ENCODE data around the gene BCL7A. TPM values are rescaled to one million over a fixed set of nuclear protein-coding genes. Genes with fewer than 3 reads are reported as not detected.
A peak's percentile ranks its signal among the peaks of the same experiment; 100 is the strongest.
"Not testable (repeated sequence)": the region's sequence is repeated elsewhere in the genome, so short reads cannot be mapped to it uniquely, and the experiment has no call there.

BCL7A gene
- total RNA-seq, 2 experiments from 2014 or later, result 6.3 to 7.3 TPM

- no peak for ATAC-seq (ENCODE audit: low read depth)
- no peaks in the 10 kb centered on the region for H3K9me3 Mint-ChIP-seq
- H3K27me3 Mint-ChIP-seq, result no peaks in the 10 kb centered on the region
- POLR2A ChIA-PET, result interaction anchor here (0.6 to 7.1 kb wide), 5 partner anchors 8 to 160 kb away, joined by 3 to 67 read pairs (median 9); partner anchors contain the start of gene MLXIP
- no peak overlapping the region for H3K4me3 Mint-ChIP-seq
- H3K4me1 Mint-ChIP-seq, result peaks cover 41% of the 10 kb centered on the region
- H3K27ac Mint-ChIP-seq, result peak overlapping the region; percentile 27
- DNase-seq, result no peak
- H3K36me3 Mint-ChIP-seq, result peaks cover 8% of the 10 kb centered on the region
These were observed 75.0 kb downstream of the BCL7A start for GRCh38 chr12:122096591-122097149.

- H3K27ac Mint-ChIP-seq, result peak overlapping the region; percentile 85
- peak overlapping the region; percentile 39 for H3K4me3 Mint-ChIP-seq
- no peaks in the 10 kb centered on the region for H3K27me3 Mint-ChIP-seq
- H3K4me1 Mint-ChIP-seq, result peaks cover 41% of the 10 kb centered on the region
- no peaks in the 10 kb centered on the region for H3K9me3 Mint-ChIP-seq
- ATAC-seq (ENCODE audit: low read depth) (no peak), DNase-seq (no peak)
- H3K36me3 Mint-ChIP-seq, result peaks cover 5% of the 10 kb centered on the region
- POLR2A ChIA-PET, result interaction anchor here (1.3 to 7.1 kb wide), 4 partner anchors 8 to 17 kb away, joined by 3 to 67 read pairs (median 26); partner anchors contain the start of gene MLXIP
These were observed 75.9 kb downstream of the BCL7A start for GRCh38 chr12:122097584-122097926.

GRCh38 chr12:122097927-122098756 is 76.5 kb downstream of the BCL7A start:
- Mint-ChIP-seq H3K9me3 (no peaks in the 10 kb centered on the region), H3K27me3 (no peaks in the 10 kb centered on the region), H3K4me1 (peaks cover 41% of the 10 kb centered on the region), H3K4me3 (peak overlapping the region; percentile 39), H3K27ac (peak overlapping the region; percentile 85), H3K36me3 (peaks cover 5% of the 10 kb centered on the region)
- DNase-seq, result no peak
- POLR2A ChIA-PET, result interaction anchor here (0.6 to 7.1 kb wide), 6 partner anchors 10 to 628 kb away, joined by 3 to 67 read pairs (median 6); partner anchors contain the start of gene MLXIP
- ATAC-seq (ENCODE audit: low read depth), result peak; percentile 32

GRCh38 chr12:122099280-122099749 is 77.6 kb downstream of the BCL7A start:
- Mint-ChIP-seq H3K36me3 (peaks cover 7% of the 10 kb centered on the region), H3K27ac (peak overlapping the region; percentile 85), H3K4me3 (peak overlapping the region; percentile 79), H3K27me3 (no peaks in the 10 kb centered on the region), H3K4me1 (peaks cover 45% of the 10 kb centered on the region), H3K9me3 (no peaks in the 10 kb centered on the region)
- DNase-seq, result no peak
- POLR2A ChIA-PET, result interaction anchor here (0.6 to 7.1 kb wide), 4 partner anchors 12 to 627 kb away, joined by 3 to 67 read pairs (median 24); partner anchors contain the start of gene MLXIP
- ATAC-seq (ENCODE audit: low read depth), result peak; percentile 36

- H3K4me3 Mint-ChIP-seq, result peak overlapping the region; percentile 79
- peaks cover 50% of the 10 kb centered on the region for H3K4me1 Mint-ChIP-seq
- DNase-seq (no peak), ATAC-seq (ENCODE audit: low read depth) (peak; percentile 47)
- no peaks in the 10 kb centered on the region for H3K9me3 Mint-ChIP-seq
- peak overlapping the region; percentile 85 for H3K27ac Mint-ChIP-seq
- H3K27me3 Mint-ChIP-seq, result no peaks in the 10 kb centered on the region
- POLR2A ChIA-PET, result interaction anchor here (6.0 to 7.1 kb wide), 2 partner anchors 13 to 19 kb away, joined by 44 to 67 read pairs; partner anchors contain the start of gene MLXIP
- H3K36me3 Mint-ChIP-seq, result peaks cover 9% of the 10 kb centered on the region
These were observed 78.2 kb downstream of the BCL7A start for GRCh38 chr12:122099856-122100255.

GRCh38 chr12:122100568-122100967 is 78.9 kb downstream of the BCL7A start:
- Mint-ChIP-seq H3K27ac (peak overlapping the region; percentile 64), H3K27me3 (no peaks in the 10 kb centered on the region), H3K4me1 (peaks cover 55% of the 10 kb centered on the region), H3K36me3 (peaks cover 10% of the 10 kb centered on the region), H3K9me3 (no peaks in the 10 kb centered on the region), H3K4me3 (peak overlapping the region; percentile 17)
- no peak for ATAC-seq (ENCODE audit: low read depth)
- POLR2A ChIA-PET, result interaction anchor here (0.6 to 7.1 kb wide), 3 partner anchors 13 to 573 kb away, joined by 4 to 67 read pairs (median 44); partner anchors contain the start of gene MLXIP
- DNase-seq, result no peak

- DNase-seq (no peak), ATAC-seq (ENCODE audit: low read depth) (no peak)
- Mint-ChIP-seq H3K4me3 (no peak overlapping the region), H3K27me3 (no peaks in the 10 kb centered on the region), H3K4me1 (peaks cover 64% of the 10 kb centered on the region), H3K27ac (no peak overlapping the region), H3K36me3 (peaks cover 10% of the 10 kb centered on the region), H3K9me3 (no peaks in the 10 kb centered on the region)
- POLR2A ChIA-PET, result no interaction called here
These were observed 80.6 kb downstream of the BCL7A start for GRCh38 chr12:122102331-122102730.

GRCh38 chr12:122104844-122105243 is 83.2 kb downstream of the BCL7A start:
- H3K4me3 Mint-ChIP-seq, result peak overlapping the region; percentile 77
- H3K36me3 Mint-ChIP-seq, result peaks cover 5% of the 10 kb centered on the region
- ATAC-seq (ENCODE audit: low read depth) (peak; percentile 54), DNase-seq (no peak)
- peaks cover 52% of the 10 kb centered on the region for H3K4me1 Mint-ChIP-seq
- peak overlapping the region; percentile 81 for H3K27ac Mint-ChIP-seq
- H3K9me3 Mint-ChIP-seq, result no peaks in the 10 kb centered on the region
- no peaks in the 10 kb centered on the region for H3K27me3 Mint-ChIP-seq
- POLR2A ChIA-PET, result interaction anchor here (0.7 to 2.0 kb wide), 11 partner anchors 8 to 232 kb away, joined by 3 to 9 read pairs (median 4); partner anchors contain the start of gene MLXIP

GRCh38 chr12:122105496-122105895 is 83.8 kb downstream of the BCL7A start:
- not testable (repeated sequence) for ATAC-seq (ENCODE audit: low read depth); H3K27me3 Mint-ChIP-seq; H3K36me3 Mint-ChIP-seq; H3K9me3 Mint-ChIP-seq; DNase-seq
- POLR2A ChIA-PET, result interaction anchor here (0.7 to 2.0 kb wide), 9 partner anchors 9 to 27 kb away, joined by 3 to 9 read pairs (median 5); partner anchors contain the start of gene MLXIP
- peak overlapping the region; percentile 77 for H3K4me3 Mint-ChIP-seq
- H3K27ac Mint-ChIP-seq, result peak overlapping the region; percentile 81
- H3K4me1 Mint-ChIP-seq, result peaks cover 48% of the 10 kb centered on the region

- Mint-ChIP-seq H3K27me3 (no peaks in the 10 kb centered on the region), H3K4me1 (peaks cover 44% of the 10 kb centered on the region), H3K36me3 (peaks cover 5% of the 10 kb centered on the region), H3K9me3 (no peaks in the 10 kb centered on the region), H3K27ac (no peak overlapping the region), H3K4me3 (no peak overlapping the region)
- ATAC-seq (ENCODE audit: low read depth) (no peak), DNase-seq (no peak)
- POLR2A ChIA-PET, result interaction anchor here (0.7 to 2.8 kb wide), 6 partner anchors 12 to 59 kb away, joined by 3 to 18 read pairs (median 4); partner anchors contain the start of gene MLXIP
These were observed 85.2 kb downstream of the BCL7A start for GRCh38 chr12:122106843-122107242.

GRCh38 chr12:122107261-122107660 is 85.6 kb downstream of the BCL7A start:
- Mint-ChIP-seq H3K4me3 (no peak overlapping the region), H3K27ac (peak overlapping the region; percentile 42), H3K27me3 (no peaks in the 10 kb centered on the region), H3K9me3 (no peaks in the 10 kb centered on the region), H3K36me3 (peaks cover 5% of the 10 kb centered on the region), H3K4me1 (peaks cover 46% of the 10 kb centered on the region)
- DNase-seq, result no peak
- ATAC-seq (ENCODE audit: low read depth), result no peak
- POLR2A ChIA-PET, result interaction anchor here (0.7 to 2.8 kb wide), 6 partner anchors 12 to 60 kb away, joined by 3 to 18 read pairs (median 4); partner anchors contain the start of gene MLXIP

- peaks cover 27% of the 10 kb centered on the region for H3K4me1 Mint-ChIP-seq
- no peaks in the 10 kb centered on the region for H3K27me3 Mint-ChIP-seq
- H3K27ac Mint-ChIP-seq, result no peak overlapping the region
- H3K9me3 Mint-ChIP-seq, result no peaks in the 10 kb centered on the region
- no peak for DNase-seq
- POLR2A ChIA-PET, result interaction anchor here (0.7 to 2.2 kb wide), 3 partner anchors 30 to 212 kb away, joined by 3 to 6 read pairs (median 5); no protein-coding TSS in a partner anchor
- ATAC-seq (ENCODE audit: low read depth), result no peak
- H3K4me3 Mint-ChIP-seq, result no peak overlapping the region
- H3K36me3 Mint-ChIP-seq, result no peaks in the 10 kb centered on the region
These were observed 89.5 kb downstream of the BCL7A start for GRCh38 chr12:122111089-122111641.

Data from activated naive CD8-positive, alpha-beta T cell treated with anti-CD3 and anti-CD28 coated beads, Interleukin-2, amount 10 ng/mL, durations not matched to agents 7 days and 5 days (primary cell).